IMR-90 (cell line): ENCODE results near the gene CYP2D6. TPM values are rescaled to one million over a fixed set of nuclear protein-coding genes. Genes with fewer than 3 reads are reported as not detected.
A peak's percentile ranks its signal among the peaks of the same experiment; 100 is the strongest.

Source experiments
- ATAC-seq: fragments of 200-7000 bp; cut with Tn5 transposase; 2 replicates; pipeline ENCODE4 v1.9.1; 2020; ENCODE audit warnings: low read depth, mild to moderate bottlenecking, moderate library complexity
- BruUV-seq: library from RNA; stranded (reverse); fragments of 400-500 nt; replicated peaks from 2 replicates; lab custom pipeline; 2021; lab: Mats Ljungman, UMichigan
- CTCF ChIA-PET: fragments of 300-600 bp; formaldehyde crosslinking; extraction: SDS; loops from one replicate; lab custom pipeline; 2021; ENCODE audit warnings: antibody characterized with exemption; lab: Yijun Ruan, JAX
- POLR2A ChIA-PET: fragments of 300-600 bp; sonication (Branson Sonifier 250); formaldehyde crosslinking; loops from one replicate; lab custom pipeline; 2022; ENCODE audit warnings: antibody characterized with exemption; ENCODE audit not compliant: unreplicated experiment; lab: Charles Lee
- DNase-seq: peaks from one replicate; pipeline ENCODE4 v3.0.0; 2013
- H2AFZ ChIP-seq: replicated peaks from 2 replicates; pipeline ENCODE3; 2013; ENCODE audit warnings: low read length, mild to moderate bottlenecking; ENCODE audit not compliant: poor library complexity
- H2AK5ac ChIP-seq: 2 replicates; pipeline ENCODE4 v1.6.1; 2013; ENCODE audit warnings: low read depth, low read length, inconsistent platforms
- H2AK9ac ChIP-seq: replicated peaks from 2 replicates; pipeline ENCODE3; 2013; ENCODE audit warnings: mild to moderate bottlenecking, low read depth, low read length, moderate library complexity; ENCODE audit not compliant: poor library complexity
- H2BK120ac ChIP-seq: 2 replicates; pipeline ENCODE4 v1.6.1; 2013; ENCODE audit warnings: low read depth, low read length, inconsistent platforms
- H2BK15ac ChIP-seq: 3 replicates; pipeline ENCODE4 v1.6.1; 2013; ENCODE audit warnings: low read depth, low read length, inconsistent platforms
- H2BK20ac ChIP-seq: 2 replicates; pipeline ENCODE4 v1.6.1; 2013; ENCODE audit warnings: low read depth, mild to moderate bottlenecking, inconsistent platforms, low read length, moderate library complexity
- H2BK5ac ChIP-seq: 2 replicates; pipeline ENCODE4 v1.6.1; 2013; ENCODE audit warnings: mild to moderate bottlenecking, low read depth, low read length, inconsistent platforms; ENCODE audit not compliant: poor library complexity, severe bottlenecking
- H3K14ac ChIP-seq: replicated peaks from 2 replicates; pipeline ENCODE4 v1.6.1; 2013; ENCODE audit warnings: low read depth, low read length, inconsistent platforms
- H3K18ac ChIP-seq: 2 replicates; pipeline ENCODE4 v1.6.1; 2013; ENCODE audit warnings: low read depth, low read length, control low read depth
- H3K23ac ChIP-seq: 2 replicates; pipeline ENCODE4 v1.6.1; 2013; ENCODE audit warnings: low read depth, low read length, inconsistent platforms
- H3K27ac ChIP-seq: 2 replicates; pipeline ENCODE4 v1.5.1; 2013; ENCODE audit warnings: mild to moderate bottlenecking, control low read depth, low read length; ENCODE audit not compliant: insufficient read depth
- H3K27me3 ChIP-seq: 2 replicates; pipeline ENCODE4 v1.6.1; 2013; ENCODE audit warnings: low read length; ENCODE audit not compliant: control insufficient read depth, insufficient read depth
- H3K36me3 ChIP-seq: 2 replicates; pipeline ENCODE4 v1.6.1; 2013; ENCODE audit warnings: low read length, mixed read lengths; ENCODE audit not compliant: control insufficient read depth, insufficient read depth
- H3K4ac ChIP-seq: 2 replicates; pipeline ENCODE4 v1.6.1; 2013; ENCODE audit warnings: low read depth, low read length, inconsistent platforms
- H3K4me1 ChIP-seq: 2 replicates; pipeline ENCODE4 v1.6.1; 2013; ENCODE audit warnings: low read length, mixed read lengths; ENCODE audit not compliant: control insufficient read depth, insufficient read depth
- H3K4me2 ChIP-seq: 2 replicates; pipeline ENCODE4 v1.6.1; 2013; ENCODE audit warnings: low read depth, mild to moderate bottlenecking, control low read depth, low read length, moderate library complexity
- H3K4me3 ChIP-seq: 2 replicates; pipeline ENCODE4 v1.5.1; 2013; ENCODE audit warnings: low read depth, mild to moderate bottlenecking, control low read depth, low read length, moderate library complexity; ENCODE audit not compliant: insufficient read depth
- H3K56ac ChIP-seq: 2 replicates; pipeline ENCODE4 v1.6.1; 2013; ENCODE audit warnings: low read length, inconsistent platforms; ENCODE audit not compliant: insufficient read depth; ENCODE audit errors: extremely low read depth
- H3K79me1 ChIP-seq, 2 experiments: 2 replicates each; pipeline ENCODE4 v1.6.1; 2013; ENCODE audit warnings: low read length in 2 of 2, inconsistent platforms in 1 of 2, low read depth in 1 of 2
- H3K9ac ChIP-seq: 2 replicates; pipeline ENCODE4 v1.6.1; 2013; ENCODE audit warnings: low read depth, low read length, control low read depth
- H3K9me1 ChIP-seq: 2 replicates; pipeline ENCODE4 v1.6.1; 2013; ENCODE audit warnings: low read length, inconsistent platforms; ENCODE audit not compliant: insufficient read depth
- H3K9me3 ChIP-seq: 2 replicates; pipeline ENCODE4 v1.6.1; 2013; ENCODE audit warnings: low read length; ENCODE audit not compliant: control insufficient read depth, insufficient read depth
- H4K20me1 ChIP-seq: 2 replicates; pipeline ENCODE4 v1.6.1; 2013; ENCODE audit warnings: low read length, inconsistent platforms; ENCODE audit not compliant: insufficient read depth
- H4K5ac ChIP-seq: 2 replicates; pipeline ENCODE4 v1.6.1; 2013; ENCODE audit warnings: mild to moderate bottlenecking, low read depth, low read length, control low read depth
- H4K8ac ChIP-seq, 2 experiments: 2 replicates each; pipeline ENCODE4 v1.6.1; 2013; ENCODE audit warnings: low read depth in 2 of 2, low read length in 2 of 2, control low read depth in 1 of 2, inconsistent platforms in 1 of 2
- H4K91ac ChIP-seq: 2 replicates; pipeline ENCODE4 v1.6.1; 2013; ENCODE audit warnings: low read depth, low read length, inconsistent platforms; ENCODE audit not compliant: insufficient read depth
- CEBPB ChIP-seq: IDR thresholded peaks from 2 replicates; pipeline ENCODE4 v1.6.1; 2012; ENCODE audit warnings: low read depth, low read length, improper control_type of control experiment
- CHD1 ChIP-seq: IDR thresholded peaks from 2 replicates; pipeline ENCODE4 v1.6.1; 2012; ENCODE audit warnings: low read depth, low read length, improper control_type of control experiment
- FOS ChIP-seq: fragments of 150-350 bp; IDR thresholded peaks from 2 replicates; pipeline ENCODE4 v1.6.1; 2016; ENCODE audit warnings: low read depth, low read length
- MAZ ChIP-seq: IDR thresholded peaks from 2 replicates; pipeline ENCODE4 v1.6.1; 2012; ENCODE audit warnings: low read depth, mild to moderate bottlenecking, low read length, improper control_type of control experiment, moderate library complexity, borderline replicate concordance
- MXI1 ChIP-seq: IDR thresholded peaks from 2 replicates; pipeline ENCODE4 v1.6.1; 2012; ENCODE audit warnings: low read depth, mild to moderate bottlenecking, low read length, moderate library complexity, borderline replicate concordance
- NFE2L2 ChIP-seq: fragments of 150-350 bp; IDR thresholded peaks from 2 replicates; pipeline ENCODE4 v1.6.1; 2016; ENCODE audit warnings: low read depth, mild to moderate bottlenecking, low read length
- POLR2A ChIP-seq: IDR thresholded peaks from 2 replicates; pipeline ENCODE4 v1.6.1; 2012; ENCODE audit warnings: mild to moderate bottlenecking, low read depth, low read length
- RAD21 ChIP-seq: IDR thresholded peaks from 2 replicates; pipeline ENCODE4 v1.6.1; 2012; ENCODE audit warnings: low read length, improper control_type of control experiment
- RCOR1 ChIP-seq: IDR thresholded peaks from 2 replicates; pipeline ENCODE4 v1.6.1; 2012; ENCODE audit warnings: mild to moderate bottlenecking, low read length, improper control_type of control experiment; ENCODE audit not compliant: insufficient replicate concordance
- SMC3 ChIP-seq: fragments of 150-350 bp; IDR thresholded peaks from 2 replicates; pipeline ENCODE4 v1.6.1; 2016; ENCODE audit warnings: low read depth, mild to moderate bottlenecking, antibody characterized with exemption, low read length, moderate library complexity
- WGBS, 2 experiments: methylation state at CpG; one replicate each; pipeline versions ENCODE4 v1.1.5 to v1.1.7; 2013; ENCODE audit warnings: missing lambda C conversion rate in 2 of 2; ENCODE audit not compliant: insufficient read length in 1 of 2; ENCODE audit errors: extremely low coverage in 2 of 2; 5-methylcytosine and 5-hydroxymethylcytosine counted together
- dilution Hi-C: fragments of 300-500 bp; cut with HindIII; formaldehyde crosslinking; loops from one replicate; pipeline ENCODE4 v1.14.3; 2018; ENCODE audit warnings: low sequenced_read_pairs; ENCODE audit not compliant: unreplicated experiment
- in situ Hi-C: fragments of 300-500 bp; cut with MboI; formaldehyde crosslinking; loops from 3 replicates; pipeline ENCODE4 v1.14.3; 2019; ENCODE audit warnings: low sequenced_read_pairs, inconsistent platforms, mixed read lengths
- intact Hi-C: fragments of 100-400 bp; cut with micrococcal nuclease; formaldehyde crosslinking; loops from 2 replicates; pipeline ENCODE4 v1.10.0; 2022
- polyA plus RNA-seq, 3 experiments: library from polyadenylated mRNA; depleted of rRNA; stranded (reverse); fragments of >200 nt; gene quantifications; 2 replicates each; pipeline ENCODE4 v1.2.3, GENCODE V29; 2012; ENCODE audit warnings: low replicate concordance in 1 of 3
- total RNA-seq: library from RNA; depleted of rRNA; stranded (reverse); fragments of >200 nt; gene quantifications from 2 replicates; pipeline ENCODE4 v1.2.3, GENCODE V29; 2012
- TF ChIP-seq, protein P1 (sequence below): fragments of 150-350 bp; IDR thresholded peaks from 2 replicates; pipeline ENCODE4 v1.6.1; 2017; ENCODE audit warnings: mild to moderate bottlenecking, antibody characterized with exemption, low read length, low read depth
- TF ChIP-seq, protein P2 (sequence below): fragments of 150-350 bp; IDR thresholded peaks from 2 replicates; pipeline ENCODE4 v1.6.1; 2016; ENCODE audit warnings: low read depth, mild to moderate bottlenecking, low read length, moderate library complexity, borderline replicate concordance
- TF ChIP-seq, protein P3 (sequence below): conservative IDR thresholded peaks from 2 replicates; pipeline ENCODE4 v1.5.1; 2012; ENCODE audit warnings: mild to moderate bottlenecking, low read depth, low read length, improper control_type of control experiment

The CYP2D6 gene
- total and polyA plus RNA-seq, 2 of the 4 experiments (the other 2 are of a cell fraction): under 0.01 to 0.24 TPM

DNA sequence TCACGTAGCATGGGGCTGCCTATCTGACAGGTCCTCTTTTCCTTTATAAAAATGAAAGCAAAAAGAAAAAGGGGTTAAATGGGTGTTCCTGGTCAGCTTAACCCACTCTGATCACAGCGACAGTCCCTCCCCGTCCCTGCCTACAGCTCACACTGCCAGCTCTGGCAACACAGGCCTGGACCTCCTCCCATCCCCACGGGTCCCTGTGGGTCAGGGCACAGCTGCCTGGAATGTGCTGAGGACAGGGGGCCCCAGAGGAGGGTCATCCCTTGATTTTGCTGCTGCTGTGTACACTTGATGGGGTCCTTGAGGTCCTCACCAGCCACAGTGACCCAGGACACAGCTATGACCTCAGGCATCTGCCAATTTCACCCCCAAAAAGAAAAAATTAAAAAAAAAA lies 29.6 kb upstream of the CYP2D6 start:
- intact Hi-C loops: no loop called here
- 20% methylated on average over 1 of the region's 4 CpGs; no CpG with 5 or more reads in 1 of the 2 experiments for WGBS, 2 experiments

More for the DNA sequence above, 29.6 kb upstream of the CYP2D6 start:
- no TSS peak for BruUV-seq
- in situ Hi-C loops (no loop called here), dilution Hi-C loops (no loop called here)
- ChIA-PET POLR2A (no interaction called here), CTCF (no interaction called here)
- Histone ChIP-seq H4K20me1 (no peaks in the 10 kb centered on the region), H2BK20ac (no peak overlapping the region), H3K4me3 (no peak overlapping the region), H3K36me3 (peaks cover 9% of the 10 kb centered on the region; the same call in 1 of the 2 replicates), H4K5ac (no peak overlapping the region), H3K27me3 (no peaks in the 10 kb centered on the region), H3K79me1 (no peaks in the 10 kb centered on the region; a peak in 1 of 4 replicates), H3K9me3 (no peaks in the 10 kb centered on the region), H3K14ac (no peak overlapping the region), H4K8ac (no peak overlapping the region), H3K18ac (no peak overlapping the region), H3K23ac (no peak overlapping the region), H3K56ac (no peak overlapping the region), H2BK15ac (no peak overlapping the region), H2AFZ (no peak overlapping the region), H3K4me1 (no peaks in the 10 kb centered on the region), H3K4me2 (no peak overlapping the region), H4K91ac (no peak overlapping the region), H3K4ac (no peak overlapping the region), H3K27ac (no peak overlapping the region), H2BK120ac (no peak overlapping the region), H3K9me1 (peaks cover 9% of the 10 kb centered on the region), H2BK5ac (no peak overlapping the region), H2AK5ac (no peak overlapping the region), H3K9ac (no peak overlapping the region), H2AK9ac (peak overlapping the region; percentile 65)
- DNase-seq (no peak), ATAC-seq (no peak)
- TF ChIP-seq, protein P1, sequence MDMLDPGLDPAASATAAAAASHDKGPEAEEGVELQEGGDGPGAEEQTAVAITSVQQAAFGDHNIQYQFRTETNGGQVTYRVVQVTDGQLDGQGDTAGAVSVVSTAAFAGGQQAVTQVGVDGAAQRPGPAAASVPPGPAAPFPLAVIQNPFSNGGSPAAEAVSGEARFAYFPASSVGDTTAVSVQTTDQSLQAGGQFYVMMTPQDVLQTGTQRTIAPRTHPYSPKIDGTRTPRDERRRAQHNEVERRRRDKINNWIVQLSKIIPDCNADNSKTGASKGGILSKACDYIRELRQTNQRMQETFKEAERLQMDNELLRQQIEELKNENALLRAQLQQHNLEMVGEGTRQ: no peak
- TF ChIP-seq, protein P2, sequence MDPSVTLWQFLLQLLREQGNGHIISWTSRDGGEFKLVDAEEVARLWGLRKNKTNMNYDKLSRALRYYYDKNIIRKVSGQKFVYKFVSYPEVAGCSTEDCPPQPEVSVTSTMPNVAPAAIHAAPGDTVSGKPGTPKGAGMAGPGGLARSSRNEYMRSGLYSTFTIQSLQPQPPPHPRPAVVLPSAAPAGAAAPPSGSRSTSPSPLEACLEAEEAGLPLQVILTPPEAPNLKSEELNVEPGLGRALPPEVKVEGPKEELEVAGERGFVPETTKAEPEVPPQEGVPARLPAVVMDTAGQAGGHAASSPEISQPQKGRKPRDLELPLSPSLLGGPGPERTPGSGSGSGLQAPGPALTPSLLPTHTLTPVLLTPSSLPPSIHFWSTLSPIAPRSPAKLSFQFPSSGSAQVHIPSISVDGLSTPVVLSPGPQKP: no peak
- TF ChIP-seq MXI1 (no peak), RAD21 (no peak), CHD1 (no peak), RCOR1 (no peak), MAZ (no peak), NFE2L2 (no peak), FOS (no peak), POLR2A (no peak), CEBPB (no peak), SMC3 (no peak)
- TF ChIP-seq, protein P3, sequence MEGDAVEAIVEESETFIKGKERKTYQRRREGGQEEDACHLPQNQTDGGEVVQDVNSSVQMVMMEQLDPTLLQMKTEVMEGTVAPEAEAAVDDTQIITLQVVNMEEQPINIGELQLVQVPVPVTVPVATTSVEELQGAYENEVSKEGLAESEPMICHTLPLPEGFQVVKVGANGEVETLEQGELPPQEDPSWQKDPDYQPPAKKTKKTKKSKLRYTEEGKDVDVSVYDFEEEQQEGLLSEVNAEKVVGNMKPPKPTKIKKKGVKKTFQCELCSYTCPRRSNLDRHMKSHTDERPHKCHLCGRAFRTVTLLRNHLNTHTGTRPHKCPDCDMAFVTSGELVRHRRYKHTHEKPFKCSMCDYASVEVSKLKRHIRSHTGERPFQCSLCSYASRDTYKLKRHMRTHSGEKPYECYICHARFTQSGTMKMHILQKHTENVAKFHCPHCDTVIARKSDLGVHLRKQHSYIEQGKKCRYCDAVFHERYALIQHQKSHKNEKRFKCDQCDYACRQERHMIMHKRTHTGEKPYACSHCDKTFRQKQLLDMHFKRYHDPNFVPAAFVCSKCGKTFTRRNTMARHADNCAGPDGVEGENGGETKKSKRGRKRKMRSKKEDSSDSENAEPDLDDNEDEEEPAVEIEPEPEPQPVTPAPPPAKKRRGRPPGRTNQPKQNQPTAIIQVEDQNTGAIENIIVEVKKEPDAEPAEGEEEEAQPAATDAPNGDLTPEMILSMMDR: no peak
